Endothelial cell of coronary artery (primary cell): ENCODE measurements around the gene SFRP5. TPM values are rescaled to one million over a fixed set of nuclear protein-coding genes. Genes with fewer than 3 reads are reported as not detected.

Source experiments
- total RNA-seq: library from RNA; depleted of rRNA; stranded (reverse); fragments of >200 nt; gene quantifications from 2 replicates; pipeline ENCODE4 v1.2.3, GENCODE V29; 2014

The SFRP5 gene, protein sequence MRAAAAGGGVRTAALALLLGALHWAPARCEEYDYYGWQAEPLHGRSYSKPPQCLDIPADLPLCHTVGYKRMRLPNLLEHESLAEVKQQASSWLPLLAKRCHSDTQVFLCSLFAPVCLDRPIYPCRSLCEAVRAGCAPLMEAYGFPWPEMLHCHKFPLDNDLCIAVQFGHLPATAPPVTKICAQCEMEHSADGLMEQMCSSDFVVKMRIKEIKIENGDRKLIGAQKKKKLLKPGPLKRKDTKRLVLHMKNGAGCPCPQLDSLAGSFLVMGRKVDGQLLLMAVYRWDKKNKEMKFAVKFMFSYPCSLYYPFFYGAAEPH
- not detected in 2 replicates for total RNA-seq

DNA sequence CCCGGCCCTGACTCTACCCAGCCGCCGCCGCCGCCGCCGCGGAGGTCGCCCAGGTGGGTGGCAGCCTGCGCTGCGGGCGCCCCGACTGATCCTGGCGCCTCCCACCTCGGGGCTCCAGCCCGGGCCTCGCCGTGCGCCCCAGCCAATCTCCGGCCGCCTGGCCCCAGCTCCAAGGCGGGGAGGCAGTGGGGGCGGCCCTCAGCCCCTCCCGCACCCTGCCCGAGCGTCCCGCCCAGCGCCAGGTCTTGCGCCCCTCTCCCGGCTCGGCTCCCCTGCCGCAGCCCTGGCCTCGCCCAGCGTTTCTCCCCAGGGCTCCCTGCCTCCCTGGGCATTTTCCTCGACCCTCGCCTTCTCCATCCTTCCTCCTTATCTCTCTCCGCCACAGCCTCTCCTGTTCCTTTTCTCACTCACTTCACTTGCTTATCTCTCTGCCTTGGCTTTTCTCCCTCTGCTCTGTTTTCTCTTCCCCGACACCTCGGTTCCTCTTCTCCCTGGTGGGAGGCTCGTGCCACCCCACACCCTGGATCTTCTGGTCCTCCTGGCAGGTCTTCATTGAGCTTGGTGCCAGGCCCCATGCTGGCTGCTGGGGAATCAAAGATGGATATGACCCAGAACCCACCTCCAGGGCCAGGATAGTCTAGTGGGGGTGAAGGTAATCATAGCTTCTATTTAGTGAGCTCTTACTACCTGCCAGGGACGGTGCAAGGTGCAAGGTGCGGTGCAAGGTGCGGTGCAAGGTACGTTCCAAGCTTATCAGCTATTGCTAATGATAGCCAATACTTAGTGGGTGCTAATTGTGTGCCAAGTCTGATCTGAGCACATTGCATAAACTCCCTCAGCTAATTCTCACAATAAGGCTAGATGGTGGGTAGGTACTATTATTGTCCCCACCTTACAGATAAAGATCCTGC is at the start of gene SFRP5:
Gene SFRP5 (minus strand): TSS at position 87 of the 911 bp plus-strand sequence. CDS start 166 bp downstream, outside the sequence.

GRCh38 chr10:97736902-97737769 is 34.7 kb downstream of the SFRP5 start, which contains the start of gene ZFYVE27:
ZFYVE27 (plus strand) TSS chr10:97737128; CDS start chr10:97738478, 1,350 bp downstream.

Other genes starting within 250 kb of the SFRP5 start
- 0.36 and 0.56 TPM in 2 replicates for gene ANKRD2, start 199.2 kb downstream of the SFRP5 start, total RNA-seq
- gene HOGA1, start 187.6 kb downstream of the SFRP5 start, total RNA-seq = 0.09 and 0.18 TPM in 2 replicates
- not detected in 2 replicates for gene C10orf62, start 182.3 kb downstream of the SFRP5 start, total RNA-seq
- 3.1 TPM in 2 replicates for gene MORN4, start 138.5 kb downstream of the SFRP5 start, total RNA-seq
- 10.3 and 10.7 TPM in 2 replicates for gene PI4K2A, start 131.3 kb downstream of the SFRP5 start, total RNA-seq
- gene AVPI1, start 84.8 kb downstream of the SFRP5 start, total RNA-seq = 1.6 and 2.2 TPM in 2 replicates
- 11.2 and 12.5 TPM in 2 replicates for gene MARVELD1, start 58.3 kb downstream of the SFRP5 start, total RNA-seq
- 13.8 and 21.4 TPM in 2 replicates for gene ZFYVE27, start 34.9 kb downstream of the SFRP5 start, total RNA-seq
- under 0.01 TPM in 1 of 2 replicates, not detected in the other for gene GOLGA7B, start 77.8 kb upstream of the SFRP5 start, total RNA-seq